Panc1 (cell line): ENCODE results near the gene CNTN5. TPM values are rescaled to one million over a fixed set of nuclear protein-coding genes. Genes with fewer than 3 reads are reported as not detected.

Source experiments
- ATAC-seq: fragments of 200-7000 bp; cut with Tn5 transposase; 2 replicates; pipeline ENCODE4 v1.9.1; 2020; ENCODE audit warnings: mild to moderate bottlenecking, moderate library complexity
- BruUV-seq: library from RNA; stranded (reverse); fragments of 400-500 nt; replicated peaks from 2 replicates; lab custom pipeline; 2021; lab: Mats Ljungman, UMichigan
- CTCF ChIA-PET: fragments of 300-600 bp; sonication (Branson Sonifier 250); formaldehyde crosslinking; loops from one replicate; lab custom pipeline; 2022; ENCODE audit warnings: antibody characterized with exemption; lab: Charles Lee
- POLR2A ChIA-PET: fragments of 300-600 bp; sonication (Branson Sonifier 250); formaldehyde crosslinking; loops from one replicate; lab custom pipeline; 2022; ENCODE audit warnings: antibody characterized with exemption; lab: Charles Lee
- DNase-seq: peaks from one replicate; pipeline ENCODE4 v3.0.0-alpha.2; 2010; ENCODE audit warnings: low read depth, low spot score
- H3K27ac ChIP-seq: 2 replicates; pipeline ENCODE4 v1.5.1; 2011; ENCODE audit warnings: mild to moderate bottlenecking, low read length, inconsistent platforms
- H3K27me3 ChIP-seq: fragments of 200-500 bp; sonication (Bioruptor generic); 2 replicates; pipeline ENCODE4 v1.6.0; 2014; ENCODE audit warnings: low read length, inconsistent platforms; ENCODE audit not compliant: control insufficient read depth, insufficient read depth
- H3K36me3 ChIP-seq: fragments of 200-500 bp; sonication (Bioruptor generic); 2 replicates; pipeline ENCODE4 v1.5.1; 2014; ENCODE audit warnings: inconsistent platforms, mild to moderate bottlenecking, low read length, moderate library complexity; ENCODE audit not compliant: control insufficient read depth, insufficient read depth
- H3K4me1 ChIP-seq: 2 replicates; pipeline ENCODE4 v1.5.1; 2011; ENCODE audit warnings: inconsistent platforms, mild to moderate bottlenecking, low read length, moderate library complexity; ENCODE audit not compliant: control insufficient read depth, insufficient read depth
- H3K4me3 ChIP-seq, 2 experiments: 2 replicates each; pipeline ENCODE4 v1.5.1; 2011 to 2012; ENCODE audit warnings: low read depth in 2 of 2, low read length in 2 of 2, mild to moderate bottlenecking in 2 of 2, inconsistent platforms in 1 of 2, moderate library complexity in 1 of 2
- H3K9me3 ChIP-seq: fragments of 200-500 bp; sonication (Bioruptor generic); 2 replicates; pipeline ENCODE4 v1.5.1; 2014; ENCODE audit warnings: low read depth, mild to moderate bottlenecking, inconsistent platforms, low read length, moderate library complexity; ENCODE audit not compliant: control insufficient read depth, insufficient read depth
- POLR2AphosphoS5 ChIP-seq: IDR thresholded peaks from 2 replicates; pipeline ENCODE4 v1.6.1; 2012; ENCODE audit warnings: mild to moderate bottlenecking, low read depth, low read length, moderate library complexity
- REST ChIP-seq, 2 experiments: IDR thresholded peaks; 2 replicates each; pipeline ENCODE4 v1.6.1; 2011 to 2012; ENCODE audit warnings: low read depth in 2 of 2, control low read depth in 1 of 2, low read length in 1 of 2, mild to moderate bottlenecking in 1 of 2, moderate library complexity in 1 of 2; ENCODE audit not compliant: insufficient read depth in 1 of 2
- SIN3A ChIP-seq: IDR thresholded peaks from 2 replicates; pipeline ENCODE4 v1.6.1; 2012; ENCODE audit warnings: low read depth, mild to moderate bottlenecking, low read length, moderate library complexity, borderline replicate concordance; ENCODE audit not compliant: insufficient read depth
- TCF7L2 ChIP-seq: IDR thresholded peaks from 2 replicates; pipeline ENCODE4 v1.6.1; 2011; ENCODE audit warnings: mild to moderate bottlenecking, low read depth, low read length, inconsistent platforms
- in situ Hi-C: cut with HindIII; loops from 2 replicates; pipeline ENCODE4 v1.10.0; 2016; ENCODE audit warnings: low sequenced_read_pairs, low pct_unique_long_range_greater_than_20kb
- intact Hi-C: fragments of 100-400 bp; cut with micrococcal nuclease; formaldehyde crosslinking; loops from one replicate; pipeline ENCODE4 v1.10.0; 2022; ENCODE audit not compliant: unreplicated experiment
- total RNA-seq: library from RNA; stranded (reverse); gene quantifications from one replicate; pipeline ENCODE4 v1.2.1, GENCODE V29; 2021; ENCODE audit not compliant: unreplicated experiment
- TF ChIP-seq, protein P1 (sequence below): fragments of 450-650 bp; IDR thresholded peaks from 2 replicates; pipeline ENCODE4 v1.5.1; 2017; ENCODE audit warnings: mild to moderate bottlenecking

The CNTN5 gene
- total RNA-seq, 1 experiment from 2014 or later, result not detected

- POLR2A ChIA-PET, result no interaction called here
- no peak overlapping the region for H3K27ac ChIP-seq
- intact Hi-C loops (no loop called here), in situ Hi-C loops (no loop called here)
- no peaks in the 10 kb centered on the region for H3K4me1 ChIP-seq
- TF ChIP-seq, protein P1, sequence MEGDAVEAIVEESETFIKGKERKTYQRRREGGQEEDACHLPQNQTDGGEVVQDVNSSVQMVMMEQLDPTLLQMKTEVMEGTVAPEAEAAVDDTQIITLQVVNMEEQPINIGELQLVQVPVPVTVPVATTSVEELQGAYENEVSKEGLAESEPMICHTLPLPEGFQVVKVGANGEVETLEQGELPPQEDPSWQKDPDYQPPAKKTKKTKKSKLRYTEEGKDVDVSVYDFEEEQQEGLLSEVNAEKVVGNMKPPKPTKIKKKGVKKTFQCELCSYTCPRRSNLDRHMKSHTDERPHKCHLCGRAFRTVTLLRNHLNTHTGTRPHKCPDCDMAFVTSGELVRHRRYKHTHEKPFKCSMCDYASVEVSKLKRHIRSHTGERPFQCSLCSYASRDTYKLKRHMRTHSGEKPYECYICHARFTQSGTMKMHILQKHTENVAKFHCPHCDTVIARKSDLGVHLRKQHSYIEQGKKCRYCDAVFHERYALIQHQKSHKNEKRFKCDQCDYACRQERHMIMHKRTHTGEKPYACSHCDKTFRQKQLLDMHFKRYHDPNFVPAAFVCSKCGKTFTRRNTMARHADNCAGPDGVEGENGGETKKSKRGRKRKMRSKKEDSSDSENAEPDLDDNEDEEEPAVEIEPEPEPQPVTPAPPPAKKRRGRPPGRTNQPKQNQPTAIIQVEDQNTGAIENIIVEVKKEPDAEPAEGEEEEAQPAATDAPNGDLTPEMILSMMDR, result no peak
- TF ChIP-seq POLR2AphosphoS5, result no peak
- no peak for TF ChIP-seq TCF7L2
- TF ChIP-seq SIN3A, result no peak
- no peak for TF ChIP-seq REST (IDR thresholded peaks at IDR 0.05; ENCODE audit: insufficient read depth in 1 of 2, low read depth in 2 of 2, low read length in 1 of 2)
- no peaks in the 10 kb centered on the region for H3K9me3 ChIP-seq
- CTCF ChIA-PET, result no interaction called here
- DNase-seq, result no peak
- no peaks in the 10 kb centered on the region for H3K36me3 ChIP-seq
- no peaks in the 10 kb centered on the region for H3K27me3 ChIP-seq
- no peak for ATAC-seq
- H3K4me3 ChIP-seq, result no peak overlapping the region
- BruUV-seq, result no TSS peak
These were observed 1308.0 kb downstream of the CNTN5 start for GRCh38 chr11:100328626-100329340.

GRCh38 chr11:100329352-100329751 is 1308.6 kb downstream of the CNTN5 start:
- CTCF ChIA-PET, result no interaction called here
- in situ Hi-C loops (no loop called here), intact Hi-C loops (no loop called here)
- POLR2A ChIA-PET, result no interaction called here
- ATAC-seq (no peak), DNase-seq (no peak)
- H3K27me3 ChIP-seq, result no peaks in the 10 kb centered on the region
- no peaks in the 10 kb centered on the region for H3K36me3 ChIP-seq
- H3K9me3 ChIP-seq, result no peaks in the 10 kb centered on the region
- H3K4me3 ChIP-seq, result no peak overlapping the region
- no TSS peak for BruUV-seq
- no peak overlapping the region for H3K27ac ChIP-seq
- no peaks in the 10 kb centered on the region for H3K4me1 ChIP-seq
- no peak for TF ChIP-seq TCF7L2
- TF ChIP-seq REST (IDR thresholded peaks at IDR 0.05; ENCODE audit: insufficient read depth in 1 of 2, low read depth in 2 of 2, low read length in 1 of 2), result no peak
- TF ChIP-seq SIN3A, result no peak
- TF ChIP-seq, protein P1, result no peak
